ENCODE measurements around the gene CLEC18A. TPM values are rescaled to one million over a fixed set of nuclear protein-coding genes. Genes with fewer than 3 reads are reported as not detected.

The CLEC18A gene
- total and polyA plus RNA-seq, 2 experiments from 2014 or later: 0.13 to 0.90 TPM

GRCh38 chr16:69905171-69905555 is 46.0 kb upstream of the CLEC18A start:
- Mint-ChIP-seq H3K36me3 (ENCODE audit: low read depth) (peaks cover 12% of the 10 kb centered on the region; the same call in 2 of the 3 replicates), H3K9me3 (no peaks in the 10 kb centered on the region; the same call in 2 of the 3 replicates), H3K27me3 (ENCODE audit: insufficient read depth, low read depth, poor library complexity) (peaks cover 3% of the 10 kb centered on the region), H3K4me1 (peaks cover 13% of the 10 kb centered on the region), H3K27ac (peak overlapping the region; percentile 26; the same call in 1 of the 2 replicates), H3K4me3 (no peak overlapping the region)
- Histone ChIP-seq H3K4me2 (no peak overlapping the region), H3K79me2 (replicated peaks; ENCODE audit: insufficient read depth) (no peaks in the 10 kb centered on the region), H3K4me3 (no peak overlapping the region), H2AFZ (no peak overlapping the region), H4K20me1 (replicated peaks; ENCODE audit: insufficient read depth) (no peaks in the 10 kb centered on the region; the same call in 1 of the 2 replicates), H3K4me1 (ENCODE audit: insufficient read depth) (peaks cover 6% of the 10 kb centered on the region; the same call in 1 of the 2 replicates), H3F3A (replicated peaks; ENCODE audit: low read depth) (0 out of 2 replicates have a peak, but pooled peaks cover 2% of the 10 kb centered on the region), H3K27me3 (ENCODE audit: insufficient read depth) (no peaks in the 10 kb centered on the region), H3K27ac (ENCODE audit: low read depth) (no peak overlapping the region; the same call in 1 of the 2 replicates), H3K36me3 (ENCODE audit: insufficient read depth) (no peaks in the 10 kb centered on the region), H3K9me2 (ENCODE audit: insufficient read depth) (0 out of 2 replicates have a peak, but pooled peaks cover 7% of the 10 kb centered on the region)
- no peak; the same call in 2 of the 3 replicates for ATAC-seq
- no peak for TF ChIP-seq NANOG (IDR thresholded peaks at IDR 0.05; ENCODE audit: borderline replicate concordance)
- no peak for TF ChIP-seq EZH2phosphoT487 (IDR thresholded peaks at IDR 0.05; ENCODE audit: unreplicated experiment)
- TF ChIP-seq CTCF (conservative IDR thresholded peaks at IDR 0.05; ENCODE audit: low read depth in 2 of 2): 0 out of 4 replicates have a peak, but pooled peaks of 1 of the 2 experiments have one; percentile 11
- no peak for DNase-seq (ENCODE audit: low spot score)

GRCh38 chr16:69906838-69907401 is 44.2 kb upstream of the CLEC18A start:
- Mint-ChIP-seq H3K9me3 (no peaks in the 10 kb centered on the region; the same call in 2 of the 3 replicates), H3K36me3 (ENCODE audit: low read depth) (peaks cover 12% of the 10 kb centered on the region; the same call in 2 of the 3 replicates), H3K4me3 (no peak overlapping the region), H3K27me3 (ENCODE audit: insufficient read depth, low read depth, poor library complexity) (peaks cover 3% of the 10 kb centered on the region), H3K4me1 (peaks cover 13% of the 10 kb centered on the region), H3K27ac (no peak overlapping the region)
- Histone ChIP-seq H3K4me3 (no peak overlapping the region), H3F3A (replicated peaks; ENCODE audit: low read depth) (0 out of 2 replicates have a peak, but pooled peaks cover 2% of the 10 kb centered on the region), H3K36me3 (ENCODE audit: insufficient read depth) (no peaks in the 10 kb centered on the region), H2AFZ (no peak overlapping the region), H3K9me2 (ENCODE audit: insufficient read depth) (0 out of 2 replicates have a peak, but pooled peaks cover 7% of the 10 kb centered on the region), H3K4me2 (no peak overlapping the region), H3K27me3 (ENCODE audit: insufficient read depth) (no peaks in the 10 kb centered on the region), H3K79me2 (replicated peaks; ENCODE audit: insufficient read depth) (no peaks in the 10 kb centered on the region), H4K20me1 (replicated peaks; ENCODE audit: insufficient read depth) (no peaks in the 10 kb centered on the region; the same call in 1 of the 2 replicates), H3K4me1 (ENCODE audit: insufficient read depth) (peaks cover 6% of the 10 kb centered on the region; the same call in 1 of the 2 replicates), H3K27ac (ENCODE audit: low read depth) (no peak overlapping the region)
- ATAC-seq (no peak), DNase-seq (ENCODE audit: low spot score) (no peak)
- TF ChIP-seq JUNB (IDR thresholded peaks at IDR 0.05; ENCODE audit: unreplicated experiment) (no peak), POLR2AphosphoS5 (IDR thresholded peaks at IDR 0.05; ENCODE audit: low read depth) (no peak), EZH2 (IDR thresholded peaks at IDR 0.05; ENCODE audit: low read depth, unreplicated experiment) (no peak)

- Histone ChIP-seq H2AFZ (no peak overlapping the region), H3K36me3 (ENCODE audit: insufficient read depth) (no peaks in the 10 kb centered on the region), H3K79me2 (replicated peaks; ENCODE audit: insufficient read depth) (no peaks in the 10 kb centered on the region), H4K20me1 (replicated peaks; ENCODE audit: insufficient read depth) (no peaks in the 10 kb centered on the region; the same call in 1 of the 2 replicates), H3K27me3 (ENCODE audit: insufficient read depth) (no peaks in the 10 kb centered on the region), H3K4me2 (no peak overlapping the region), H3F3A (replicated peaks; ENCODE audit: low read depth) (0 out of 2 replicates have a peak, but pooled peaks cover under 1% of the 10 kb centered on the region), H3K27ac (ENCODE audit: low read depth) (no peak overlapping the region), H3K4me3 (no peak overlapping the region), H3K4me1 (ENCODE audit: insufficient read depth) (0 out of 2 replicates have a peak, but pooled peaks cover 1% of the 10 kb centered on the region), H3K9me2 (ENCODE audit: insufficient read depth) (0 out of 2 replicates have a peak, but pooled peaks cover 3% of the 10 kb centered on the region)
- ATAC-seq: no peak
- Mint-ChIP-seq H3K9me3 (no peaks in the 10 kb centered on the region; the same call in 2 of the 3 replicates), H3K4me3 (no peak overlapping the region), H3K36me3 (ENCODE audit: low read depth) (peaks cover 10% of the 10 kb centered on the region; the same call in 2 of the 3 replicates), H3K27ac (no peak overlapping the region), H3K4me1 (peaks cover 12% of the 10 kb centered on the region), H3K27me3 (ENCODE audit: insufficient read depth, low read depth, poor library complexity) (peaks cover 3% of the 10 kb centered on the region)
- no peak for DNase-seq (ENCODE audit: low spot score)
- no peak for TF ChIP-seq ETS1 (IDR thresholded peaks at IDR 0.05)
Observed at GRCh38 chr16:69909043-69909442, 42.1 kb upstream of the CLEC18A start.
